Measurements from ENCODE around the gene QPRT. TPM values are rescaled to one million over a fixed set of nuclear protein-coding genes. Genes with fewer than 3 reads are reported as not detected.
A peak's percentile ranks its signal among the peaks of the same experiment; 100 is the strongest.

QPRT gene
- total RNA-seq, 1 donor from 2014 or later = 13.8 TPM

DNA sequence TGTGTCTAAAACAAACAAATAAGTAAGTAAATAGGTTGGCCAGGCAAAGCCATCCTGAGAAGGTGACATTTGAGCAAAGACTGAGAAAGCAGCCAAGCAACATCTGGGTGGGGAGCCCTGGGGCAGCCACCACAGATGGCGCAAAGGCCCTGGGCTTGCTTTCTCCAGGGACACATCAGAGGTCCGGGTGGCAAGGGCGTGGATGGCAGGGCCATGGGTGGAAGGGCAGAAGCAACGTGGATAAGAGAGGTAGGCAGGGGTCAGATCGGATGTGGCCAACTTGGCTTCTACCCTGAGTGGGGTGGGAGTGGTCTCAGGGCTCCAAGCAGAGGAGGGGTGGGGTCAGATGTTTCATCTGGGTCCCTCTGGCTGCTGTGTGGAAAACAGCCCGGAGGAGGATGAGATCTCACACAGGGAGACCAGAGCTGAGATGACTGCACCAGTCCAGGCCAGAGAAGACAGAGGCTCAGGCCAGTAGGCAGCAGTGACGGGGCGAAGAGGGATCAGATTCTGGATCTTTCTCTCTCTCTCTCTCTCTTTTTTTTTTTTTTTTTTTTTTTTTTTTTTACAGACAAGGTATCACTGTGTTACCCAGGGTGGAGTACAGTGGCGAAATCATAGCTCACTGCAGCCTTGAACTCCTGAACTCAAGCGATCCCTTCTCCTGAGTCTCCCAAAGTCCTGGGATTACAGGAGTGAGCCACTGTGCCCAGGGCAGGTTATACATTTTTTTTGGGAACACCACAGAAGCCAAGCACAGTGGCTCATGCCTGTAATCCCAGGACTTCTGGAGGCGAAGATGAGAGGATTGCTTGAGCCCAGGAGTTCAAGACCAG lies 22.1 kb upstream of the QPRT start:
- H3K27ac ChIP-seq = no peak overlapping the region
- TF ChIP-seq, protein P1, sequence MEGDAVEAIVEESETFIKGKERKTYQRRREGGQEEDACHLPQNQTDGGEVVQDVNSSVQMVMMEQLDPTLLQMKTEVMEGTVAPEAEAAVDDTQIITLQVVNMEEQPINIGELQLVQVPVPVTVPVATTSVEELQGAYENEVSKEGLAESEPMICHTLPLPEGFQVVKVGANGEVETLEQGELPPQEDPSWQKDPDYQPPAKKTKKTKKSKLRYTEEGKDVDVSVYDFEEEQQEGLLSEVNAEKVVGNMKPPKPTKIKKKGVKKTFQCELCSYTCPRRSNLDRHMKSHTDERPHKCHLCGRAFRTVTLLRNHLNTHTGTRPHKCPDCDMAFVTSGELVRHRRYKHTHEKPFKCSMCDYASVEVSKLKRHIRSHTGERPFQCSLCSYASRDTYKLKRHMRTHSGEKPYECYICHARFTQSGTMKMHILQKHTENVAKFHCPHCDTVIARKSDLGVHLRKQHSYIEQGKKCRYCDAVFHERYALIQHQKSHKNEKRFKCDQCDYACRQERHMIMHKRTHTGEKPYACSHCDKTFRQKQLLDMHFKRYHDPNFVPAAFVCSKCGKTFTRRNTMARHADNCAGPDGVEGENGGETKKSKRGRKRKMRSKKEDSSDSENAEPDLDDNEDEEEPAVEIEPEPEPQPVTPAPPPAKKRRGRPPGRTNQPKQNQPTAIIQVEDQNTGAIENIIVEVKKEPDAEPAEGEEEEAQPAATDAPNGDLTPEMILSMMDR (IDR thresholded peaks at IDR 0.05) = no peak
- no peak for TF ChIP-seq POLR2AphosphoS5 (IDR thresholded peaks at IDR 0.05; ENCODE audit: insufficient read depth in 1 of 2, low read depth in 1 of 2)
- TF ChIP-seq POLR2A (IDR thresholded peaks at IDR 0.05) = no peak
- H3K36me3 ChIP-seq = no peaks in the 10 kb centered on the region
- intact Hi-C loops (cut with DNase I) = no loop called here
- H3K27me3 ChIP-seq = no peaks in the 10 kb centered on the region
- H3K4me1 ChIP-seq = no peaks in the 10 kb centered on the region
- H3K4me3 ChIP-seq = no peak overlapping the region
- H3K9me3 ChIP-seq = no peaks in the 10 kb centered on the region
- DNase-seq (ENCODE audit: extremely low spot score in 2 of 2) = no peak

DNA sequence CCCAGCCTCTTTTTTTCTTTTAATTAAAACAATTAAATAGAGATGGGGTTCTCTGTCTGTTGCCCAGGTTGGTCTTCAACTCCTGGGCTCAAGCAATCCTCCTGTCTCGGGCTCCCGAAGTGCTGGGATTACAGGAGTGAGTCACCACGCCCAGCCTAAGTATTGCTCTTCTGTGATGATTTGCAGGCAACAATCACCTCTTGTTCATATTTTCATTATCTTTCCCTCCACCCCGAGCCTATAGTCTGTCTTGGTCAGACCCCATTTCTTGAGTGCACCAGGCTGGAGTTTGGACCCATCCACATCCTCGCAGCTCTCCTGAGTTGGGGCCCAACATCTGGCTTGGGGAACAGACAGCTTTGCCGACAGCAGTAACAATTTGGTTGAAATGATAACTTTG lies 20.3 kb upstream of the QPRT start:
- no peak overlapping the region for H3K4me3 ChIP-seq
- no peaks in the 10 kb centered on the region for H3K9me3 ChIP-seq
- intact Hi-C loops (cut with DNase I) = no loop called here
- DNase-seq (ENCODE audit: extremely low spot score in 2 of 2) = no peak
- no peaks in the 10 kb centered on the region for H3K27me3 ChIP-seq
- no peaks in the 10 kb centered on the region for H3K4me1 ChIP-seq
- H3K27ac ChIP-seq = no peak overlapping the region
- no peaks in the 10 kb centered on the region for H3K36me3 ChIP-seq
- TF ChIP-seq POLR2A (IDR thresholded peaks at IDR 0.05) (no peak), POLR2AphosphoS5 (IDR thresholded peaks at IDR 0.05; ENCODE audit: insufficient read depth in 1 of 2, low read depth in 1 of 2) (no peak)
- TF ChIP-seq, protein P1 (IDR thresholded peaks at IDR 0.05) = no peak

DNA sequence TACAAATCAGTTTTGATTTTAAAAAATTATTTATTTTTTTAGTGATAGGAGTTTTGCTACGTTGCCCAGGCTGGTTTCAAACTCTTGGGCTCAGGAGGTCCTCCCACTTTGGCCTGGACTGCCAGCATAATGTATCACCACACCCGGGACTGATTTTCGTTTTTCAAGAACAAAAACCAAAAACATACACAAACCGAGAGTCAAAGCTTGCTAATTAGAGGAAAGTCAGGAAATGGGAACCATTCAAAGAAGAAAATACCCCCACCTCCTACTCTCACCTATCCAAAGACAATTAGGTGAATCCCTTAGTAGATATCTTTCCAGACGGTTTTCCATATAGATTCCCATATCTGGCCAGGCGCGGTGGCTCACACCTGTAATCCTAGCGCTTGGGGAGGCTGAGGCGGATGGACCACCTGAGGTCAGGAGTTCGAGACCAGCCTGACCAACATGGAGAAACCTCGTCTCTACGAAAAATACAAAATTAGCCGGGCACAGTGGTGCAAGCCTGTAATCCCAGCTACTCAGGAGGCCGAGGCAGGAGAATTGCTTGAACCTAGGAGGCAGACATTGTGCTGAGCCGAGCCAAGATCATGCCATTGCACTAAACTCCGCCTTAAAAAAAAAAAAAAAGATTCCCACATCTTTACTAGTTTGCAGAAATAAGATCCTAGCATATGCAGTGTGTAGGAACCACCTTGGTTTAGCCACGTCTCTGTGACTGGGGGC lies 16.8 kb upstream of the QPRT start:
- TF ChIP-seq POLR2AphosphoS5 (IDR thresholded peaks at IDR 0.05; ENCODE audit: insufficient read depth in 1 of 2, low read depth in 1 of 2) (no peak), POLR2A (IDR thresholded peaks at IDR 0.05) (no peak)
- TF ChIP-seq, protein P1 (IDR thresholded peaks at IDR 0.05) = no peak
- H3K4me1 ChIP-seq = peaks cover 16% of the 10 kb centered on the region
- H3K27ac ChIP-seq = peak overlapping the region; percentile 30
- no peaks in the 10 kb centered on the region for H3K27me3 ChIP-seq
- H3K4me3 ChIP-seq = no peak overlapping the region
- intact Hi-C loops (cut with DNase I) = no loop called here
- no peaks in the 10 kb centered on the region for H3K36me3 ChIP-seq
- no peaks in the 10 kb centered on the region for H3K9me3 ChIP-seq
- DNase-seq (ENCODE audit: extremely low spot score in 2 of 2) = no peak

DNA sequence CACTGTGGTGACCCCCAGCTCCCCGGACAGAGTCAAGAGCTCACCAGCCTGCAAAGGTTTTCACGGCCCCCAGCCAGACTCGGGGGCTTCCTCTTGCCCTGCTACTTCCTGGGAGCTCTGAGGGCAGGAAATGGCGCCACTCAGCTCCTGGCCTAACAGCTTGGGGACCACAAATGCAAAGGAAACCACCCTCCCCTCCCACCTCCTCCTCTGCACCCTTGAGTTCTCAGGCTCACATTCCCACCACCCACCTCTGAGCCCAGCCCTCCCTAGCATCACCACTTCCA lies 16.3 kb upstream of the QPRT start:
- Histone ChIP-seq H3K4me1 (peaks cover 16% of the 10 kb centered on the region), H3K36me3 (no peaks in the 10 kb centered on the region), H3K27ac (peak overlapping the region; percentile 30), H3K27me3 (no peaks in the 10 kb centered on the region), H3K9me3 (no peaks in the 10 kb centered on the region), H3K4me3 (no peak overlapping the region)
- TF ChIP-seq, protein P1 (IDR thresholded peaks at IDR 0.05) = no peak
- no peak for TF ChIP-seq POLR2A (IDR thresholded peaks at IDR 0.05)
- TF ChIP-seq POLR2AphosphoS5 (IDR thresholded peaks at IDR 0.05; ENCODE audit: insufficient read depth in 1 of 2, low read depth in 1 of 2) = no peak
- no peak for DNase-seq (ENCODE audit: extremely low spot score in 2 of 2)
- intact Hi-C loops (cut with DNase I) = no loop called here
